Fibroblast of lung (primary cell): ENCODE results near the gene ADGRB3.

Experiments
- CTCF ChIP-seq, 2 donors: IDR thresholded peaks in 1 of 2; conservative IDR thresholded peaks in 1 of 2; 1 replicate in 1 of 2; 2 replicates in 1 of 2; pipeline ENCODE4 v1.5.1; 2011 to 2012; ENCODE audit warnings: low read length in 2 of 2, control low read depth in 1 of 2, inconsistent platforms in 1 of 2, low read depth in 1 of 2, mild to moderate bottlenecking in 1 of 2
- EZH2 ChIP-seq: IDR thresholded peaks from 2 replicates; pipeline ENCODE4 v1.5.1; 2012; ENCODE audit warnings: low read length, control low read depth, mild to moderate bottlenecking; ENCODE audit errors: missing control alignments

- TF ChIP-seq EZH2 (no peak), CTCF (conservative IDR thresholded peaks at IDR 0.05 in 1 of 2, IDR thresholded peaks at IDR 0.05 in 1 of 2; ENCODE audit: low read depth in 1 of 2, low read length in 2 of 2) (no peak)
These were observed 370.1 kb downstream of the ADGRB3 start for GRCh38 chr6:69005199-69005598.
